GM18951 (cell line): ENCODE results near the gene SCUBE1.

Experiments
- POLR2A ChIP-seq: IDR thresholded peaks from 4 replicates; pipeline ENCODE4 v1.6.1; 2011; ENCODE audit warnings: mild to moderate bottlenecking; ENCODE audit not compliant: insufficient read length, insufficient read depth; ENCODE audit errors: extremely low read depth
- in situ Hi-C: fragments of 300-500 bp; cut with MboI; formaldehyde crosslinking; loops from one replicate; pipeline ENCODE4 v1.12.0; 2022; ENCODE audit warnings: low sequenced_read_pairs, mixed read lengths, inconsistent platforms; ENCODE audit not compliant: unreplicated experiment

Gene SCUBE1

GRCh38 chr22:43241699-43242386 lies 101.3 kb downstream of the SCUBE1 start:
- TF ChIP-seq POLR2A = no peak
- in situ Hi-C loops = no loop called here

GRCh38 chr22:43241138-43241597 lies 102.0 kb downstream of the SCUBE1 start:
- TF ChIP-seq POLR2A = no peak
- in situ Hi-C loops = no loop called here

GRCh38 chr22:43240614-43241013 lies 102.6 kb downstream of the SCUBE1 start:
- in situ Hi-C loops = no loop called here
- TF ChIP-seq POLR2A = no peak

GRCh38 chr22:43239956-43240355 lies 103.2 kb downstream of the SCUBE1 start:
- no peak for TF ChIP-seq POLR2A

GRCh38 chr22:43239193-43239780 lies 103.9 kb downstream of the SCUBE1 start:
- no peak for TF ChIP-seq POLR2A
- in situ Hi-C loops = no loop called here

More at GRCh38 chr22:43239956-43240355, 103.2 kb downstream of the SCUBE1 start:
- in situ Hi-C loops = no loop called here

GRCh38 chr22:43238526-43239006 lies 104.6 kb downstream of the SCUBE1 start:
- in situ Hi-C loops = no loop called here
- no peak for TF ChIP-seq POLR2A

- in situ Hi-C loops = no loop called here
- TF ChIP-seq POLR2A = no peak
These were observed 105.9 kb downstream of the SCUBE1 start for GRCh38 chr22:43237280-43237679.

GRCh38 chr22:43236411-43237166 lies 106.6 kb downstream of the SCUBE1 start:
- in situ Hi-C loops = no loop called here
- no peak for TF ChIP-seq POLR2A

- in situ Hi-C loops = no loop called here
- TF ChIP-seq POLR2A = no peak
These were observed 107.4 kb downstream of the SCUBE1 start for GRCh38 chr22:43235445-43236409.

- in situ Hi-C loops = no loop called here
- TF ChIP-seq POLR2A = no peak
These were observed 108.7 kb downstream of the SCUBE1 start for GRCh38 chr22:43234264-43234988.

GRCh38 chr22:43233529-43233928 lies 109.6 kb downstream of the SCUBE1 start:
- in situ Hi-C loops = no loop called here
- TF ChIP-seq POLR2A = no peak

GRCh38 chr22:43232445-43232844 lies 110.7 kb downstream of the SCUBE1 start:
- no peak for TF ChIP-seq POLR2A
- in situ Hi-C loops = no loop called here
